D721Med (cell line): ENCODE data around the gene PHLPP2.

Source experiments
- DNase-seq: peaks from one replicate; pipeline ENCODE4 v3.0.0; 2011; ENCODE audit warnings: low spot score; ENCODE audit not compliant: insufficient read length
- FAIRE-seq: peaks from 2 replicates; lab custom pipeline; 2011; peaks lifted over from hg19 to GRCh38; lab: Jason Lieb, UNC
- TF ChIP-seq, protein P1 (sequence below): IDR thresholded peaks from 2 replicates; pipeline ENCODE4 v1.5.1; 2012; ENCODE audit warnings: mild to moderate bottlenecking, control low read depth; ENCODE audit not compliant: insufficient read depth; ENCODE audit errors: missing control alignments

Gene PHLPP2

DNA sequence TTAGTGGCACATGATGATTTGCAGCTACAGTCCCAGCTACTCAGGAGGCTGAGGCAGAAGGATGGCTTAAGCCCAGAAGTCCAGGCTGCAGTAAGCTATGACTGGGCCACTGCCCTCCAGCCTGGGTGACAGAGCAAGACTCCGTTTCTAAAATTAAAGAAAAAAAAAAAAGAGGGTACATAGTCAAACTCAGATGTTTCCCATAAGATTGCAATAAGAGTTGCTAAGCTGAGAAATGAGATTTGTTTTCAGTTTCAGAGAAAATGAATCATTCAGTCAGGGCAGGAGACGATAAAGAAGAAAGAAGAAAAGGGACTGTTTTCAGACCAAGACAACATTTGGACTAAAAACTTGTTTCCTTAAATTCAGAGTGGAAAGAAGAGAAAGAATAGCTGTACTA is 30.2 kb upstream of the PHLPP2 start:
- DNase-seq (no peak), FAIRE-seq (no peak)
- TF ChIP-seq, protein P1, sequence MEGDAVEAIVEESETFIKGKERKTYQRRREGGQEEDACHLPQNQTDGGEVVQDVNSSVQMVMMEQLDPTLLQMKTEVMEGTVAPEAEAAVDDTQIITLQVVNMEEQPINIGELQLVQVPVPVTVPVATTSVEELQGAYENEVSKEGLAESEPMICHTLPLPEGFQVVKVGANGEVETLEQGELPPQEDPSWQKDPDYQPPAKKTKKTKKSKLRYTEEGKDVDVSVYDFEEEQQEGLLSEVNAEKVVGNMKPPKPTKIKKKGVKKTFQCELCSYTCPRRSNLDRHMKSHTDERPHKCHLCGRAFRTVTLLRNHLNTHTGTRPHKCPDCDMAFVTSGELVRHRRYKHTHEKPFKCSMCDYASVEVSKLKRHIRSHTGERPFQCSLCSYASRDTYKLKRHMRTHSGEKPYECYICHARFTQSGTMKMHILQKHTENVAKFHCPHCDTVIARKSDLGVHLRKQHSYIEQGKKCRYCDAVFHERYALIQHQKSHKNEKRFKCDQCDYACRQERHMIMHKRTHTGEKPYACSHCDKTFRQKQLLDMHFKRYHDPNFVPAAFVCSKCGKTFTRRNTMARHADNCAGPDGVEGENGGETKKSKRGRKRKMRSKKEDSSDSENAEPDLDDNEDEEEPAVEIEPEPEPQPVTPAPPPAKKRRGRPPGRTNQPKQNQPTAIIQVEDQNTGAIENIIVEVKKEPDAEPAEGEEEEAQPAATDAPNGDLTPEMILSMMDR = no peak

DNA sequence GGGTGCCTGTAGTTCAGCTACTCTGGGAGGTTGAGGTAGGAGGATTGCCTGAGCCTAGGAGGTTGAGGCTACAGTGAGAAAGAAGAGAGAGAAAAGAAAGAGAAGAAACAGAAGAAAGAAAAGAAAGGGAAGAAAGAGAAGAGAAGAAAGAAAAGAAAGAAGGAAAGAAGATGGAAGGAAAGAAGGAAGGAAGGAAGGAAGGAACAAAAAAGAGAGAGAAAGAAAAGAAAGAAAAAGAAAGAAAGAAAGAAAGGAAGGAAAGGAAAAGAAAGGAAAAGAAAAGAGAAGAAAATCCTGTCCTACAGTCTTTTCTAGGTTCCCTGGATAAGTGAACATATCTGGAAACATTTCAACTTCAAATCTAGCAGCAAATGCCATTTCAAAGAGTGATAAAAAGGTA is 29.6 kb upstream of the PHLPP2 start:
- DNase-seq (no peak), FAIRE-seq (no peak)
- TF ChIP-seq, protein P1 = no peak

DNA sequence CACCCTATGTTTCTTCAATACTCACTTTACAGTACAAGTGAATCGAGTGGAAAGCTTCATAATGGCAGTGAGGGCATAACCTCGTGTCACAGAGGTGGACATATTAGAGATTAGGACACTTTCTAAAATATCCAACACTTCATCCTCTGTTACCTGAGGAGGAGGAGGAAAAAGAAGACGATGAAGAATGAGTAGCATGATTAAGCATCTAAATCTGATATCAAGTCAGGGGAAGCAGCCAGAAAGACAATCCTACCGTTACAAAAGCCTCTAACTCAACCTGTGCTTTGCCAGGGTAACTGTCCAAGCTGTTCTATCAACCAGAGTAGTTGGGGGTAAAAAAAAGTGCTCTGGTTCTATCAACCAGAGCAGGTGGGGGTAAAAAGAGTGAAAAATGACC is 23.7 kb upstream of the PHLPP2 start:
- FAIRE-seq (no peak), DNase-seq (no peak)
- TF ChIP-seq, protein P1 = no peak

DNA sequence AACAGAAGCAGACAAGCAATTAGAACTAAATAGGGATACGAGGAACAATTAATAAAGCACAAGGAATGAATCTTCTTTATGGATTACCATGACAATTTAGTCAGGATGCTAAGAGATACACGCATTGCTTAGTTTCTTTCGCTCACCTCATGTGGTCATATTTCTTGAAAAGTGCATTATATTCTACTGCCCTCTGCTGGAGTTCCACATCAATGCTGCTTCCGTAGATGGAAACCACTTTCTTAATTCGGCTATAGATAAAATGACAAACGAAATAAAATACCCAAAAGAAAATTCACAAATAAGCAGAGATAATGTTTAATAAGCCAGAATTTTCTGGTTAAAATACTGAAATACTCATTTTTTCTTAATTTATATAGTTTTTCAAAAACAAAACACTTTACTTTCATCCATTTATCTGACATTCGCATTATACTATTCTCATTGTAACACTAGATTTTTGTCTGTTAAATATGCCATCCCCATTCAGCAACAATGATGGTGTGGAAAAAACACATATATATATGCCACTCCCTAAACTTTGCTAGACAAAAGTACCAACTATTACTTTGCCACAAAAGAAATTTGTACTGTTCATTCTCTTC is 22.0 kb upstream of the PHLPP2 start:
- TF ChIP-seq, protein P1 = peak; percentile 86
- no peak for DNase-seq
- FAIRE-seq = no peak

DNA sequence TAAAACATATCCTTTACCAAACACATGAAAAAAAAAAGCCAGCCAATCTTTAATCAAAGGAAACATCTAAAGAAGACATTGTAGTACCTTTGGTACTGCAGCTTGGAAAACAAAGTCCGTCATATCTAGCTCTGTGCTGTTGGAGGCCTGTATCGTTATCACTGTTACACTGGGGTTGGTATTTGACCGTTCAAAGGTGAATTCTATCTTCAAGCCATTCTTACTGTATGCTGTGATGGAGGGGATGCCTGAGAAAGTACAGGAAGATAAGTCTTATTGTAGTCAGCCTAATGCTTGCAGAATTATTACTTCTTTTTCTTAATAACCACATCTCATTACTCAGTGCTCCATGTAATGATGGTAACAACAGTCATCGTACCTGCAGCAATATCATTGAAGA is 14.4 kb upstream of the PHLPP2 start:
- no peak for FAIRE-seq
- TF ChIP-seq, protein P1 = no peak
- no peak for DNase-seq

DNA sequence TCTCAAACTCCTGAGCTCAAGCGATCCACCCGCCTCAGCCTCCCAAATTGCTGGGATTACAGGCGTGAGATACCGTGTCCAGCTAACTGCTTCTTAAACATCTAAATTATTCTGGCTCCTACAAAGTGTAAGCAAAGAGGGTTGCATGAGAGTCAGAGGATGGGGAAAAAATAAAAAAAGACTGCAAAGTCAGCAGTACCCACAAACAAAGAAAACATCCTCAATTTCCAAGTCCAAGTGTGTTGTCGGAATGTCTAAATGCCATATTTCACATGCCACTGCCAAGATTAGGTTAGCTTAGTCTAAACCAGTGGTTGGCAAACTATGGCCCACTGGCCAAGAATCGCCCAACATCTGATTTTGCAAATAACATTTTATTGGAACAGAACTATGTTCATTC is 13.0 kb upstream of the PHLPP2 start:
- TF ChIP-seq, protein P1 = no peak
- FAIRE-seq = no peak
- DNase-seq = no peak

DNA sequence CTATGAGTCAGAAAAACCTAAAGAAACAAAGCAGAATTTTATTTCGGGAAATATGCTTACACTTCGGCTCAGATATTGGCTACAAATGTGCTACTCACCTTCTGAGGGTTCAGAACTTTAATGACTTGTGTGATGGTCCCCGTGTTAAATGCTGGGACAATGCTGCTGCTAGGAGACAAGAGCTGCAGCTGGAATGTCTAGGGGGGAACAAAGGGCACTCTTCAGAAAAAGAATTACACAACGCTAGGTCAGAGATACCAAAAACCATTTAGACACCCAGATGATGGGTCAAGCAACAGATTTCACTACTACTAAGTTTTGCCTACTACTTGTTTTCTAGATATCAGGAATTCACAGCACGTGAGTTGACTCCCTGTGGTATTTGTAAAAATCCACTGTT is 10.0 kb upstream of the PHLPP2 start:
- DNase-seq = no peak
- TF ChIP-seq, protein P1 = no peak
- no peak for FAIRE-seq
